NCI-H69 (cell line): ENCODE measurements around the gene PTPRN2.

Experiments used
- DNase-seq: peaks from one replicate; lab custom pipeline; 2025; lab: John Stamatoyannopoulos, UW

The PTPRN2 gene

GRCh38 chr7:158137516-158138328 lies 449.9 kb downstream of the PTPRN2 start:
- DNase-seq, result no peak

GRCh38 chr7:158135931-158136330 lies 451.7 kb downstream of the PTPRN2 start:
- DNase-seq, result no peak

GRCh38 chr7:158134824-158135223 lies 452.8 kb downstream of the PTPRN2 start:
- no peak for DNase-seq

GRCh38 chr7:158133515-158134271 lies 453.9 kb downstream of the PTPRN2 start:
- DNase-seq, result no peak

- DNase-seq, result no peak
These were observed 454.6 kb downstream of the PTPRN2 start for GRCh38 chr7:158133057-158133456.

- DNase-seq, result no peak
These were observed 457.6 kb downstream of the PTPRN2 start for GRCh38 chr7:158130023-158130409.

- no peak for DNase-seq
These were observed 458.3 kb downstream of the PTPRN2 start for GRCh38 chr7:158129037-158130022.

GRCh38 chr7:158128572-158128971 lies 459.1 kb downstream of the PTPRN2 start:
- DNase-seq, result no peak

GRCh38 chr7:158127241-158127640 lies 460.4 kb downstream of the PTPRN2 start:
- DNase-seq, result no peak

GRCh38 chr7:158126661-158127060 lies 461.0 kb downstream of the PTPRN2 start:
- no peak for DNase-seq

- DNase-seq, result no peak
These were observed 461.9 kb downstream of the PTPRN2 start for GRCh38 chr7:158125721-158126120.

- no peak for DNase-seq
These were observed 462.5 kb downstream of the PTPRN2 start for GRCh38 chr7:158125091-158125490.

GRCh38 chr7:158124671-158125079 lies 462.9 kb downstream of the PTPRN2 start:
- DNase-seq, result no peak

GRCh38 chr7:158123753-158124152 lies 463.9 kb downstream of the PTPRN2 start:
- no peak for DNase-seq

GRCh38 chr7:158123214-158123613 lies 464.4 kb downstream of the PTPRN2 start:
- DNase-seq, result no peak

- DNase-seq, result no peak
These were observed 466.1 kb downstream of the PTPRN2 start for GRCh38 chr7:158121441-158122045.

GRCh38 chr7:158120716-158121115 lies 466.9 kb downstream of the PTPRN2 start:
- DNase-seq, result no peak

GRCh38 chr7:158120316-158120715 lies 467.3 kb downstream of the PTPRN2 start:
- DNase-seq, result no peak

- DNase-seq, result no peak
These were observed 470.0 kb downstream of the PTPRN2 start for GRCh38 chr7:158117341-158118222.

GRCh38 chr7:158116235-158116634 lies 471.4 kb downstream of the PTPRN2 start:
- DNase-seq, result no peak
